Skeletal muscle satellite cell (primary cell): ENCODE measurements around the gene CABP5. TPM values are rescaled to one million over a fixed set of nuclear protein-coding genes. Genes with fewer than 3 reads are reported as not detected.
A peak's percentile ranks its signal among the peaks of the same experiment; 100 is the strongest.
"Not testable (repeated sequence)": the region's sequence is repeated elsewhere in the genome, so short reads cannot be mapped to it uniquely, and the experiment has no call there.

Experiments used
- H3K27me3 ChIP-seq: 2 replicates; pipeline ENCODE4 v1.7.0; 2013; ENCODE audit warnings: low read length; ENCODE audit not compliant: control insufficient read depth, insufficient read depth
- H3K36me3 ChIP-seq: 2 replicates; pipeline ENCODE4 v1.7.0; 2013; ENCODE audit warnings: mild to moderate bottlenecking, control low read depth, low read length; ENCODE audit not compliant: insufficient read depth
- H3K4me1 ChIP-seq: 2 replicates; pipeline ENCODE4 v1.7.0; 2013; ENCODE audit warnings: low read length; ENCODE audit not compliant: control insufficient read depth, insufficient read depth
- H3K4me2 ChIP-seq: 2 replicates; pipeline ENCODE4 v1.7.0; 2013; ENCODE audit warnings: mild to moderate bottlenecking, low read length
- H3K4me3 ChIP-seq: 2 replicates; pipeline ENCODE4 v1.7.0; 2013; ENCODE audit warnings: low read length
- H3K9ac ChIP-seq: 2 replicates; pipeline ENCODE4 v1.7.0; 2013; ENCODE audit warnings: mild to moderate bottlenecking, low read depth, low read length, moderate library complexity
- H3K9me3 ChIP-seq: replicated peaks from 2 replicates; pipeline ENCODE4 v1.7.0; 2013; ENCODE audit warnings: mild to moderate bottlenecking, control low read depth, low read length
- total RNA-seq: library from RNA; depleted of rRNA; stranded (reverse); fragments of >200 nt; gene quantifications from 2 replicates; pipeline ENCODE4 v1.2.3, GENCODE V29; 2012; rRNA removed

The CABP5 gene
- total RNA-seq: not detected in 2 replicates

DNA sequence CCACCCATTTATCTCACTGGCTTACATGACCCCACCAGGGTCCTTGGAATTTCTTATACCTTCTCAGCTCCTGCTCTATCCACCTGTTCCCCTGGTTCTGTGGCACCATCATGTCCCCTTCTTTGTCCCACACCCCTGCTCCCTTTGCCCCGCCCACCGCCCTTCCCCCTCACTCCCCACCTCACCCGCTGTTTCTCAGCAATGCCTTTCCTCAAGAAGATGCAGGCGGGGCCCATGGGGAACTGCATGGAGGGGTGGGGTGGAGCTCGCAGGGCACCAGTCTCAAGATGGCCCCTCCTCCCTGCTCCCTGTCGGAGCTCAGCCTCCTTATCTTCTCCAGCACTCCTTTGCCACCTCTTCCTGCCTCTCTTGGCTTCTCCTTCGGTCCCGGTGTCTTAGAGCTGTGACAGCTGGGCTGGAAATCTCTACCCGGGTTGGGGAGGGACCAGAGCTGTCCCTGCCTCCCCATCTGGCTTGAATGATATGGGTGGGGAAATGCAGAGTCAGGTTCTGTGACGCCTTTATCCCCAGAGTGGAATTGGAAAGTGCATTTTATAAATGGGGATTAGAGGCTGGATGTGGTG, at the start of gene CABP5:
Gene CABP5, minus strand, starts transcription at position 405 of the 584 bp plus-strand sequence. Its CDS starts 157 bp downstream, at position 248.
- Histone ChIP-seq H3K9me3 (no peaks in the 10 kb centered on the region), H3K4me1 (no peaks in the 10 kb centered on the region), H3K9ac (no peak within 1 kb of the TSS), H3K36me3 (no peaks in the 10 kb centered on the region), H3K27me3 (peaks cover 4% of the 10 kb centered on the region), H3K4me2 (no peak within 1 kb of the TSS), H3K4me3 (no peak within 1 kb of the TSS)

DNA sequence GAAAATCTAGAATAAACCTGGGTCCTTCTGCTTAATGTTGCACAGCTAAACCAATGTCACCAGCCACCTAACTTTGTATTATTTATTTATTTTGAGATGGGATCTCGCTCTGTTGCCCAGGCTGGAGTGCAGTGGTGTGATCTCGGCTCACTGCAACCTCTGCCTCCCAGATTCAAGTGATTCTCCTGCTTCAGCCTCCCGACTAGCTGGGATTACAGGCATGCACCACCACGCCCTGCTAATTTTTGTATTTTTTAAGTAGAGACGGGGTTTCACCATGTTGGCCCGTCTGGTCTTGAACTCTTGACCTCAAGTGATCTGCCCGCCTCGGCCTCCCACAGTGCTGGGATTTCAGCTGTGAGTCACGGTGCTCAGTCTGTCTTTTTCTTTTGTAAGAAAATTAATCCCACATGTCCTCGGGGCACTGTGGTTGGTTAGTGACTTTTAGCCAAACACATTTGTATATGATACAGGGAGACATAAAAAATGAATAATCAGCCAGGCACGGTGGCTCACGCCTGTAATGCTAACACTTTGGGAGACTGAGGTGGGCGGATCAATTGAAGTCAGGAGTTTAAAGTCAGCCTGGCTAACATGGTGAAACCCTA, 47.3 kb upstream of the CABP5 start:
- Histone ChIP-seq H3K27me3 (peaks cover 10% of the 10 kb centered on the region), H3K4me1 (peaks cover 26% of the 10 kb centered on the region), H3K4me2 (peak overlapping the region; percentile 41)
- H3K9me3 ChIP-seq, H3K36me3 ChIP-seq, H3K4me3 ChIP-seq, H3K9ac ChIP-seq: not testable (repeated sequence)

DNA sequence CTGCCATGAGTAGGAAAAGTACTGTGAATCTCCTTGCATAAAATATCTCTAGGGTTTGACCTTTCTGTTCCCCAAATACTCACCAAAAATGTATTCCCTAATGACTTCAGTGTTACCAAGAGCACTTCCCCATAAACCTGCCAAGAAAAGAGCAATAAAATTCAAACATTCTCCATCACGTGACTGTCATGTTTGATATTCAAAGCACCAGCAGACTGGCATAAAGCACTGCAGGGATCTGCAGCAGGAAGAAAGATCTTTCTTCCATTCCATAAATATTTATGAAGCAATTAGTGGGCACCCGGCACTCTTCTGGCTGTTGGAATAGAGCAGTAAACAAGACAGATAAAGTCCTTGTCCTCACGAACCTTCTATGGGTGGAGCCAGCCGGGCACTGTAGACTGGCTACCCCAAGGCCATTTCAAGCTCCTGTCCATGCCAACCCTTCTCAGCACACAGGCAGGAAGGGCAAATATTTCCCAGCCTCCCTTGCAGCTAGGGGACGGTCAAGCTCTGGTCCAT, 46.5 kb upstream of the CABP5 start:
- peaks cover 26% of the 10 kb centered on the region for H3K4me1 ChIP-seq
- no peaks in the 10 kb centered on the region for H3K9me3 ChIP-seq
- H3K27me3 ChIP-seq: peaks cover 10% of the 10 kb centered on the region
- no peaks in the 10 kb centered on the region for H3K36me3 ChIP-seq
- no peak overlapping the region for H3K9ac ChIP-seq
- H3K4me3 ChIP-seq: no peak overlapping the region
- peak overlapping the region; percentile 10 for H3K4me2 ChIP-seq

DNA sequence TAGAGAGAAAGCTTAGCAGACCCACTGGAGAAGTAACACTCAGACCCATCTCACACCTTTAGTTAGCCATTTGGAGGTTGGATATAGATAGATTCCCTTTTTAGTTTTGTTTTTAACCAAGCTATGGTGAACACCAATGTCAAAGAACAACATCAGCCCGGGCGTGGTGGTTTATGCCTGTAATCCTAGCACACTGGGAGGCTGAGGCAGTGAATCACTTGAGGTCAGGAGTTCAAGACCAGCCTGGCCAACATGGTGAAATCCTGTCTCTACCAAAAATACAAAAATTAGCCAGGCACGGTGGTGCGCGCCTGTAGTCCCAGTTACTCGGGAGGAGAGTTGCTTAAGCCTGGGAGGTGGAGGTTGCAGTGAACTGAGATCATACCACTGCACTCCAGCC, 45.1 kb upstream of the CABP5 start:
- H3K36me3 ChIP-seq, H3K9me3 ChIP-seq, H3K4me2 ChIP-seq, H3K4me3 ChIP-seq, H3K9ac ChIP-seq: not testable (repeated sequence)
- Histone ChIP-seq H3K4me1 (peaks cover 26% of the 10 kb centered on the region), H3K27me3 (peaks cover 10% of the 10 kb centered on the region)

DNA sequence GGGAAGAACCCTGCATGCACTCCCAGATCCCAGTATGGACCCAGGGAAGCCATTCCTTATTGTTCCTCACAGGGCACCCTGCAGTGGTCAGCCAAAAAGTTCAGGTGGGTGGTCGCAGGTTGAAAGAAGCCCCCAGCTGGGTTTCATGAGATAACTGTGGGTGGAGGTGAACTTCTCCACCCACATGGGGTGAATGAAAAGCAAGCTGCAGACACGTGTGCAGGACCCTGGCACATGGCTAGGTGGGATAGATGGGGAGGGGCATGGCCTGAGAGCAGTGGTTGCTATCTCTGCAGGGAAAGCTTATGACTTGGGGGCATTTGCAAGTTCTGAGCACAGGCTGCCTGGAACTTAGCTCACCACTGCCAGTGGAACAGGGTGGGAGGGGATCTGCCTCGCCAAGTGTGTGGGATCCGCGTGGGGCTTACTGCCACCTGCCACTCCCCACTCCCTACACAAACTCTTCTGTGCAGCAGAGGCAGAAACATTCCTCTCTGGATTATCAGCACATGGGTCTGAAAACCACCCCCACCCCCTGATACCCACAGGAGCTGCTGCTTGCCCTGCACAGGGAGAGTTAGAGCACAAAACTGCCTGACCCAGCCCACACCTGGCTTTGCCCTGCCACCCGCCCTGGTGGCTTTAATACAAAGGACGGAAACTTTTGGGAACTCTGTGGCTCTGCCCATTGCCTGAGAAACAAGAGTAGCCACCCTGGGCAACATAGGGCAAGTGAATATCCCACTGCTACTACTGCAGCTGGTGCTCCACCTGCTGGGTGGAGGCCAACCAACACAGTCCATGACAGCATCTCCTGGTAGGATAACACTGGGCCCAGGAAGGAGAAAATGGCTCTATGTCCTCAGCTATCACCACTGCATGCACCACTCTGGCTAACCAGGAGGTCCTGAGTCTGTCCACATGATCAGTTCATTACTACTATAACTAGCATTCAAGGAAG, 42.3 kb upstream of the CABP5 start:
- no peak overlapping the region for H3K4me2 ChIP-seq
- no peaks in the 10 kb centered on the region for H3K9me3 ChIP-seq
- H3K4me1 ChIP-seq: peaks cover 18% of the 10 kb centered on the region
- H3K36me3 ChIP-seq: no peaks in the 10 kb centered on the region
- H3K9ac ChIP-seq: no peak overlapping the region
- peaks cover 10% of the 10 kb centered on the region for H3K27me3 ChIP-seq
- no peak overlapping the region for H3K4me3 ChIP-seq

DNA sequence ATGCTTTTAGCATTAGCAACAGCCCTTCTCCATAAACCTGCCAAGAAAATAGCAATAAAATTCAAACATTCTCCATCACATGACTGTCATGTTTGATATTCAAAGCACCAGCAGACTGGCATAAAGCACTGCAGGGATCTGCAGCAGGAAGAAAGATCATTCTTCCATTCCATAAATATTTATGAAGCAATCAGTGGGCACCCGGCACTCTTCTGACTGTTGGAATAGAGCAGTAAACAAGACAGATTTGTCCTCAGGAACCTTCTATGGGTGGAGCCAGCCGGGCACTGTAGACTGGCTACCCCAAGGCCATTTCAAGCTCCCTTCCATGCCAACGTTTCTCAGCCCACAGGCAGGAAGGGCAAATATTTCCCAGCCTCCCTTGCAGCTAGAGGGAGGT, 41.2 kb upstream of the CABP5 start:
- no peak overlapping the region for H3K4me2 ChIP-seq
- no peaks in the 10 kb centered on the region for H3K9me3 ChIP-seq

DNA sequence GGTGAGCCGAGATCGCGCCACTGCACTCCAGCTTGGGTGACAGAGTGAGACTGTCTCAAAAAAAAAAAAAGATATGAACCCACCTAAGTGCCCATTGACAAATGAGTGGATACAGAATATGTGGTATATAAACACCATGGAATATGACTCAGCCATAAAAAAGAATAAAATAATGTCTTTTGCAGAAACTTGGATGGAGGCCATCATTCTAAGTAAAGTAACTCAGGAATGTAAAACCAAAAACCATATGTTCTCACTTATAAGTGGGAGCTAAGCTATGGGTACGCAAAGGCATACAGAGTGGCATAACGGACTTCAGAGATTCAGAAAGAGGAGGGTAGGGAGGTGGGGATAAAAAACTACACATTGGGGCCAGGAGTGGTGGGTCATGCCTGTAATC, 37.2 kb upstream of the CABP5 start:
- Histone ChIP-seq H3K27me3 (no peaks in the 10 kb centered on the region), H3K9ac (no peak overlapping the region), H3K4me3 (no peak overlapping the region), H3K4me2 (no peak overlapping the region), H3K4me1 (no peaks in the 10 kb centered on the region), H3K36me3 (no peaks in the 10 kb centered on the region), H3K9me3 (no peaks in the 10 kb centered on the region)

More for the DNA sequence above, 41.2 kb upstream of the CABP5 start:
- Histone ChIP-seq H3K4me3 (no peak overlapping the region), H3K9ac (no peak overlapping the region), H3K27me3 (peaks cover 10% of the 10 kb centered on the region), H3K36me3 (no peaks in the 10 kb centered on the region), H3K4me1 (peaks cover 7% of the 10 kb centered on the region)

DNA sequence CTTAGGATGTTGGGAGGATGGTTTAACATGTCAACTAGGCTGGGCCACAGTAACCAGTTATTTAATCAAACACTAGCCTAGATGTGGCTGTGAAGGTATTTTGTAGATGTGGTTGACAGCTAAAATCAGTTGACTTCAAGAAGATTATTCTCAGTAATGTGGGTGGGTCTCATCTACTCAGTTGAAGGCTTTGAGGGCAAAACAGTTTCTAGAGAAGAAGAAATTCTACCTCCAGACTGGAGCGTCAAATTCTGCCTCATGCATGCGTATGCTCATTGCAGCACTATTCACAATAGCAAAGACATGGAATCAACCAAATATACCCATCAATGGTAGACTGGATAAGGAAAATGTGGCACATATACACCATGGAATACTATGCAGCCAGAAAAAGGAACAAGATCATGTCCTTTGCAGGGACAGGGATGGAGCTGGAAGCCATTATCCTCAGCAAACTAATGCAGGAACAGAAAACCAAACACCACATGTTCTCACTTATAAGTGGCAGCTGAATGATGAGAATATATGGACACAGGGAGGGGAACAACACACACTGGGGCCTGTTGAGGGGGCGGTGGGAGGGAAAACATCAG, 26.4 kb upstream of the CABP5 start:
- not testable (repeated sequence) for H3K4me1 ChIP-seq, H3K36me3 ChIP-seq, H3K9me3 ChIP-seq, H3K4me3 ChIP-seq, H3K27me3 ChIP-seq, H3K4me2 ChIP-seq, H3K9ac ChIP-seq

DNA sequence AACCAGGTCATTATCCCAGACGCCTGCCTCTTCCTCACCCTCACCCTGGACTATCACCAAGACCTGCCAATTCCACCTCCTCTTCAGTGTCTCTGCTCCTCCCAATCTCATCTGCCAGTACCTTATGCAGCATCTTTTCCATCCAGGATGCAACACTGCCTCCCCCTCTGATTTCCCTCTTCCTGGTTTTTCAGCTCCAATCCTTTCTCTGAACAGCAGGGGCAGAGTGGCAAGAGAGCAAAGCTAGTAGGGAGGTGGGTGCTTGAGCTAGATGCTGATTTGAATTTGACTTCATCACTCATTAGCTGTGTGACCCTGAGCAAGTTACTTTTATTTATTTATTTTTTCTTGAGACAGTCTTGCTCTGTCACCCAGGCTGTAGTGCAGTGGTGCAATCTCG, 25.6 kb upstream of the CABP5 start:
- Histone ChIP-seq H3K9ac (no peak overlapping the region), H3K4me3 (no peak overlapping the region), H3K4me1 (no peaks in the 10 kb centered on the region), H3K36me3 (no peaks in the 10 kb centered on the region), H3K4me2 (no peak overlapping the region), H3K9me3 (no peaks in the 10 kb centered on the region), H3K27me3 (no peaks in the 10 kb centered on the region)

DNA sequence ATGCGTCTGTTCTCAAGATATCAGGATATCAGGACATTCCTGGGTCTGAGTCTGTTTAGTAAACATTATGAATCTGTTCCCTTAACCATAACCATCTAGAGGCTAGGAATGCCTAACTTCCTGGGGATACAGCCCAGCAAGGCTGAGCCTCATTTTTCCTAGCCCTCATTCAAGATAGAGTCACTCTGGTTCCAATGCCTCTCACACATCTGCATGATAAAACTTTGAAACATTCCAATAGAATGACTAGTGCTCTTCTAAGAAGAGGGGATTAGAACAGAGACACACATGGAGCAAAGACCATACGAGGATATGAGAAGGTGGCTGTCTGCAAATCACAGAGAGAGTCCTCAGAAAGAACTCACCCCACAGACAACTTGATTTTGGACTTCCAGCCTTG, 20.6 kb upstream of the CABP5 start:
- Histone ChIP-seq H3K9me3 (no peaks in the 10 kb centered on the region), H3K4me3 (no peak overlapping the region), H3K4me1 (no peaks in the 10 kb centered on the region), H3K27me3 (no peaks in the 10 kb centered on the region), H3K36me3 (no peaks in the 10 kb centered on the region), H3K9ac (no peak overlapping the region), H3K4me2 (no peak overlapping the region)
